RWPE1 (cell line): Measurements from ENCODE around the gene PABPC4L.

Experiments used
- CTCF ChIA-PET: fragments of 350-600 bp; sonication (Branson Sonifier 250); formaldehyde crosslinking; extraction: SDS; loops from one replicate; lab custom pipeline; 2021; lab: Yijun Ruan, JAX
- POLR2A ChIA-PET: fragments of 400-600 bp; formaldehyde crosslinking; extraction: SDS; loops from one replicate; lab custom pipeline; 2020; ENCODE audit warnings: antibody characterized with exemption; ENCODE audit not compliant: low non-redundant PET; lab: Yijun Ruan, JAX
- DNase-seq: peaks from one replicate; pipeline ENCODE4 v3.0.0; 2012; ENCODE audit warnings: low spot score
- H3K27ac ChIP-seq: fragments of 450-650 bp; 2 replicates; pipeline ENCODE4 v1.5.1; 2017
- CTCF ChIP-seq: fragments of 450-650 bp; conservative IDR thresholded peaks from 2 replicates; pipeline ENCODE4 v1.5.1; 2017; ENCODE audit warnings: low read depth, mild to moderate bottlenecking

The PABPC4L gene

GRCh38 chr4:134202166-134202956 is 772 bp upstream of the PABPC4L start:
- peak overlapping the region; percentile 89 for H3K27ac ChIP-seq
- ChIA-PET POLR2A (no interaction called here), CTCF (no interaction called here)
- no peak for TF ChIP-seq CTCF
- no peak for DNase-seq

- POLR2A ChIA-PET = no interaction called here
- H3K27ac ChIP-seq = peak overlapping the region; percentile 89
- CTCF ChIA-PET = no interaction called here
Observed at GRCh38 chr4:134200811-134201215, 776 bp downstream of the PABPC4L start.

GRCh38 chr4:134189949-134190348 is 11.6 kb downstream of the PABPC4L start:
- TF ChIP-seq CTCF = no peak
- H3K27ac ChIP-seq = no peak overlapping the region
- no peak for DNase-seq
- CTCF ChIA-PET = no interaction called here
- POLR2A ChIA-PET = no interaction called here

More at GRCh38 chr4:134200811-134201215, 776 bp downstream of the PABPC4L start:
- no peak for DNase-seq
- no peak for TF ChIP-seq CTCF

- POLR2A ChIA-PET = no interaction called here
- no peak for TF ChIP-seq CTCF
- DNase-seq = no peak
- CTCF ChIA-PET = no interaction called here
- H3K27ac ChIP-seq = no peak overlapping the region
Observed at GRCh38 chr4:134189480-134189879, 12.1 kb downstream of the PABPC4L start.

- no peak for TF ChIP-seq CTCF
- POLR2A ChIA-PET = no interaction called here
- CTCF ChIA-PET = no interaction called here
- H3K27ac ChIP-seq = no peak overlapping the region
- no peak for DNase-seq
Observed at GRCh38 chr4:134178706-134179105, 22.9 kb downstream of the PABPC4L start.

- no peak overlapping the region for H3K27ac ChIP-seq
- ChIA-PET POLR2A (no interaction called here), CTCF (no interaction called here)
- no peak for DNase-seq
- no peak for TF ChIP-seq CTCF
Observed at GRCh38 chr4:134174271-134174670, 27.3 kb downstream of the PABPC4L start.
